GM21717 (cell line): ENCODE measurements around the gene FAM186B.
A peak's percentile ranks its signal among the peaks of the same experiment; 100 is the strongest.

Experiments
- ATAC-seq: cut with Tn5 transposase; IDR thresholded peaks from one replicate; pipeline ENCODE4 v1.9.1; 2021; ENCODE audit warnings: mild to moderate bottlenecking, moderate library complexity; ENCODE audit not compliant: unreplicated experiment

The FAM186B gene

DNA sequence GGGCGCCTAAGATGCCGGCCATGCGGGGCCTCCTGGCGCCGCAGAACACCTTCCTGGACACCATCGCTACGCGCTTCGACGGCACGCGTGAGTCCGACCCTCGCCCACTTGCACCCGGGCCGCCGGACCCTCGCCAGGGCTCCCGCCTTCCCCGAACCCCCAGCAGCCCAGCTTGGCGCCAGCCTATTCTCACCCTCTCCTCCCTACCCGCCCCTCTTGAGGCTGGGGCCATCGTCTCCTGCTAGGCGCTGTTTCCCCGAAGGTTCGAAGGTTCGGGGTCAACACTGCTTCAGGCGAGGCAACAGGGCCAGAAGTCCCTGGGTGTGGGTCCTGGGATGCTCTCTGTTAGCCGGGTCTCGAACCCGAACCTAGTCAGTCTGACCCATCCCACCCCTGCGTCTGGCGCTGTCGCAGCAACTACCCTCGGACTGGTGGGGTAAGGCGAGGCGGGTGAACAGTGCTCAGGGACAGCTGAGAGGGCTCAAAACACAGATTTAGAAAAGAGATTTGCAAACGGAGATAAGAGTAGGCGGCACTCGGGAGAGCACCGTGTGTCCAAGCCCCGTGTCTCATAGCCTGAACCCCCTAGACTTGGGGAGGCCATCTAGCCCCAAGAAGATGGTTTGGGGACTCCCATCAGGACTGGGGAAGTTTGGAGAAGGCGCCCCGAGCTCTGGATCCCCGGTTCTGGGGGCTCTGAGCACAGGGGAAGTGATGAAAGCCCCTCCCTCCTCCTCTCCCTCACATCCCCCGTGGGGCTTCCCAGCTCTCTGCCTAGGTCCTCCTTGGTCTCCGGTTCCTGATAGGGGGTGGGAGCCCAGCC, 65.8 kb downstream of the FAM186B start:
- ATAC-seq = no peak

GRCh38 chr12:49538510-49539403, 66.7 kb downstream of the FAM186B start, which contains the start of gene KCNH3:
KCNH3 (plus strand) TSS chr12:49539030; CDS start chr12:49539417, 387 bp downstream.
- ATAC-seq = peak; percentile 50

DNA sequence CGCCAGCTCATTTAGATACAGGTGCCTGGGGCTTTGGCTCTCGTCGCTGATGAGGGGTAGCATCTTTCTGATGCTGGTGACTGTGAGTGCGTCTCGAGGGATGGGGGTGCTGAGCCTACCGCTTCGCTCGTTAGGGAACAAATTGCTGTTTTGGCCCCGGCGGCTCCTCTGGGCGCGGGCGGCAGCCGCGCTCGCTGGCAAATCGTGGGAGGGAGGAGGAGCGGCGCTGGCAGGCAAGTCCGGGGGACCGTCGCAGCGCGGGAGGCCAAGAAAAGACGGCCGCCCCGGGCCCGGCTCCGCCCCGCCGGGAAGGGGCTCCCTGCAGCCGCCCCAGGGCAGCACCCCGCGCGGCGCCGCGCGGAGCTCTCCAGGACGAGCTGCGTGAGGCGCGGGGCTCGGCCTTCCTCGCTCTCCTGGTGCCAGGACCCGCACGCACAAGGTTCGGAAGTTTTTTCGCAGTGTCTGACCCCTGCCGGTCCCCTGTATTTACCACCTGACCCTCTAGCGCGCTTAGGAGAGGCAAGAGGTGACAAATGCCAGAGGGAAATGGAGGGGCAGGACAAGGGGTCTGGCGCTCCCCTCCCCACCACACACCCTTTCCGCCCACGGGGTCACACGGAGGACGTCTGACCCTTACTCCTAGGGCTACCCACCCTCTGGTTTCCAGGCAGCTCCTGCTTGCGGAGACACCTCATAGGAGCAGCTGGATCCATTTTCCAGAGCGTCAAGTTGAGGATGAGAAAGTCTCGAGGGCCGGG, 67.5 kb downstream of the FAM186B start:
- no peak for ATAC-seq
